ENCODE data around the gene SLC25A22.

GRCh38 chr11:797296-798092 is 587 bp downstream of the SLC25A22 start:
- TF ChIP-seq CTCF (conservative IDR thresholded peaks at IDR 0.05), result no peak
- peak; percentile 67; the same call in 1 of the 2 replicates for TF ChIP-seq ZFX (IDR thresholded peaks at IDR 0.05)

All from C4-2B (cell line).